Cortex of kidney (tissue), 1 donor: ENCODE measurements around the gene ZFC3H1.

ENCODE experiments used
- DNase-seq: peaks from one replicate; lab custom pipeline; 2025; lab: John Stamatoyannopoulos, UW

The ZFC3H1 gene

GRCh38 chr12:71684081-71684480 is 20.4 kb upstream of the ZFC3H1 start:
- no peak for DNase-seq

- no peak for DNase-seq
Measured at GRCh38 chr12:71683633-71684032, 20.0 kb upstream of the ZFC3H1 start.

- DNase-seq, result no peak
Measured at GRCh38 chr12:71682466-71682865, 18.8 kb upstream of the ZFC3H1 start.

- DNase-seq, result no peak
Measured at GRCh38 chr12:71671816-71672215, 8.2 kb upstream of the ZFC3H1 start.

GRCh38 chr12:71671311-71671710 is 7.7 kb upstream of the ZFC3H1 start:
- DNase-seq, result no peak

GRCh38 chr12:71666259-71666658 is 2.6 kb upstream of the ZFC3H1 start:
- DNase-seq, result no peak

GRCh38 chr12:71665090-71665463 is 1.4 kb upstream of the ZFC3H1 start:
- no peak for DNase-seq

GRCh38 chr12:71664411-71665089 is 902 bp upstream of the ZFC3H1 start:
- no peak for DNase-seq

- no peak for DNase-seq
Measured at GRCh38 chr12:71662849-71663560, 643 bp downstream of the ZFC3H1 start.

GRCh38 chr12:71661977-71662530 is 1.6 kb downstream of the ZFC3H1 start:
- no peak for DNase-seq

GRCh38 chr12:71656740-71657139 is 6.9 kb downstream of the ZFC3H1 start:
- DNase-seq, result no peak

GRCh38 chr12:71655907-71656306 is 7.7 kb downstream of the ZFC3H1 start:
- DNase-seq, result no peak

GRCh38 chr12:71655495-71655894 is 8.2 kb downstream of the ZFC3H1 start:
- DNase-seq, result no peak

GRCh38 chr12:71654200-71654599 is 9.4 kb downstream of the ZFC3H1 start:
- no peak for DNase-seq

- no peak for DNase-seq
Measured at GRCh38 chr12:71653137-71653536, 10.5 kb downstream of the ZFC3H1 start.

- no peak for DNase-seq
Measured at GRCh38 chr12:71652656-71653055, 11.0 kb downstream of the ZFC3H1 start.

- no peak for DNase-seq
Measured at GRCh38 chr12:71649401-71649800, 14.2 kb downstream of the ZFC3H1 start.

GRCh38 chr12:71648537-71648936 is 15.1 kb downstream of the ZFC3H1 start:
- no peak for DNase-seq

- DNase-seq, result no peak
Measured at GRCh38 chr12:71646512-71646911, 17.1 kb downstream of the ZFC3H1 start.

GRCh38 chr12:71645268-71645667 is 18.4 kb downstream of the ZFC3H1 start:
- no peak for DNase-seq

GRCh38 chr12:71642264-71642663 is 21.4 kb downstream of the ZFC3H1 start:
- DNase-seq, result no peak

- DNase-seq, result no peak
Measured at GRCh38 chr12:71641390-71641789, 22.3 kb downstream of the ZFC3H1 start.

GRCh38 chr12:71640316-71640715 is 23.3 kb downstream of the ZFC3H1 start:
- no peak for DNase-seq
